ENCODE measurements around the gene AGBL4. TPM values are rescaled to one million over a fixed set of nuclear protein-coding genes. Genes with fewer than 3 reads are reported as not detected.
"Not testable (repeated sequence)": the region's sequence is repeated elsewhere in the genome, so short reads cannot be mapped to it uniquely, and the experiment has no call there.

The AGBL4 gene
- total RNA-seq, 1 donor from 2014 or later = 3.1 TPM

DNA sequence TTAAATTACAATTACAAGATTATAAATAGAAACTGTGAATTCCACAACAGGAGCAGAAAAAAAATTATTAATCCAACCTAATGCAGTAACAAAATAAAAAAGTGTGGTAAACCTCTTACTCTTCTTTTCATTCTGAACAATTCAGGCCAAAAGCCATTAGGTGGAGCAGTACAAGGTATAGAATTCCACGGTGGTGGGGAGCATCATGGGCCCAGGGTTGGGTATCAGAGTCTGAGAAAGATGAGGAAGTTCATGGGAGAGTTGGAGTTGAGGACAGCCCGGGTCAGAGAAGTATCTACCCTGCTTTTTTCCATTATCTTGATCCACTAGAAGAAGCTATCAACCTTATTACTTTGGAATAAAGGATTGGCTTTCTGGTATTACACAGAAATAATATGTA, 586.9 kb downstream of the AGBL4 start:
- DNase-seq (ENCODE audit: low spot score) = no peak

DNA sequence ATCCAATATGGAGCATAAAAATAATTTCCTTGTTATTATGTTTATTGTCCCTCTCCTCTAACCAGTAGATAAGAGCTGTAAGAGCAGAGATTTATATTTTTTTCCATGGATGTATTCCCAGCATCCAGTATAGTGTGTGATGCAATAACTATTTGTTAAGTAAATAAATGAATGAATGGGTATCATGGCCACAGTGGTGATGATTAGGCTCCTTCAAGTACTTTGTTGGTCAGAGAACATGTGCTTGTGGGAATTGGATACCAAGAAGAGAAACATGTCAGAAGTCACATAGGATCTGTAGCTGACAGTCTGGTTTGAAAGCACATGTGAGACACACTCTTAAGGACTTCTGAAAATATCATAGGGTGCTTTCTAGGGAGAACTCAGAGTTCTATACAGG, 588.5 kb downstream of the AGBL4 start:
- DNase-seq (ENCODE audit: low spot score) = no peak

DNA sequence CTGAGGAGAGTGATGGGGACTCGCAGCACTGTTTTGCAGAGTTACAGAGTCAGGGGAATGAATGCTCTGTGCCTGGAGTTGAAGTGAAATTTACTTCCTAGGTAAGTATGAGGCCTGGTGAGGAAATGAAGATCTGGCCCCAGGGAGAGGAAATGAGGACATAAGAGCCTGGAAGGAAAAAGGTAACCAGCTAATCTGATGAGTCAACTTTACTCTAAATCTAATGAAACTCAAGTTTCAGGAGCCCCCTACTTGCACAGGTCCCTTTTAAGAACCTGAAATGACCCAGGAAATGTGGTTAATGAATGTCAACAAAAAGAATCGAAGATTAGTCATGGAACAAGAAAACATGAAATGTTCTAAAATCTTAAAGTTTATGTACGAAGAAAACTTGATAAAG, 599.0 kb downstream of the AGBL4 start:
- DNase-seq (ENCODE audit: low spot score) = no peak

DNA sequence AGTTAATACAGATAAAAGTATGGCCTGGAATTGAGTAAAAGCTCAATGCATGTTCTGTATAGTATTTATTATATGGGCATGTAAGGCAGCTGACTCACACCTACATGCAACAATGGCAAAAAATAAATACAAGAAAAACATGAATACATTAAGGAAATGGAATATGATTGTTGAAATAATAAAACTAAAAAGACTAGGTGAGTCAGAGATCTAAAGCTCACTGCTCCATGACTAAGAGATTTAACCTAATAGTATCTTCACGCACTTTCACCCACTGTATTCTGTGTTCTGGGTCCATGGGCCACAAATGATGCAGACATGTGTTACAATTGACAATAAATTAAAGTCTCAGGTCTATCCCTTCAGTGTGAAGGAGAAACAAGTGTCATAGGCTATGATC, 607.0 kb downstream of the AGBL4 start:
- DNase-seq (ENCODE audit: low spot score) = no peak

DNA sequence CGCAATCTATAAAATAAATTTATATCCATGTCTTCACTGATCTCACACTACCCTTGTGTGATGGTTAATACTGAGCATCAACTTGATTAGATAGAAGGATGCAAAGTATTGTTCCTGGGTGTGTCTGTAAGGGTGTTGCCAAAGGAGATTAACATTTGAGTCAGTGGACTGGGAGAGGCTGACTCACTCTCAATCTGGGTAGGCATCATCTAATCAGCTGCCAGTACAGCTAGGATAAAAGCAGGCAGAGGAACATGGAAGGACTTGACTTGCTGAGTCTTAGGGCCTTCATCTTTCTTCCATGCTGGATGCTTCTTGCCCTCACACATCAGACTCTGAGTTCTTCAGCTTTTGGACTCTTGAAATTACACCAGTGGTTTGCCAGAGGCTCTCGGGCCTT, 615.4 kb downstream of the AGBL4 start:
- no peak for DNase-seq (ENCODE audit: low spot score)

DNA sequence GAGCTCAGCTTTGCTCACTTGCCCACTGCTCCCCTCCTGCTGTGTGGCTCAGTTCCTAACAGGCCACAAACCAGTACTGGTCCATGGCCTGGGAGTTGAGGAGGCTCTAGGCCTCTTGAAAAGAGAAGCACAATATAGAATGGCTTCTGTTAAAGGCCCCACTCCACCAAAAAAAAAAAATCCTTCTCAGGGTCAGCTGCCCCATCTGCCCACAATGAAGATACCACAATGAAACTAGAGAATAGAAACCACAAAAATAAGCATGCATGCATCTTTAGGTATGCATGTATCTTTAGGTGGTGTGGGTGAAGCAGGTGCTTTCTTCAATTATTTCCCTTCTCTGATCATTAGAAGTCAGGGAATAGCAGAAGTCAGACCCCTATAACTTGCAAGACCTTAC, 626.7 kb downstream of the AGBL4 start:
- no peak for DNase-seq (ENCODE audit: low spot score)

DNA sequence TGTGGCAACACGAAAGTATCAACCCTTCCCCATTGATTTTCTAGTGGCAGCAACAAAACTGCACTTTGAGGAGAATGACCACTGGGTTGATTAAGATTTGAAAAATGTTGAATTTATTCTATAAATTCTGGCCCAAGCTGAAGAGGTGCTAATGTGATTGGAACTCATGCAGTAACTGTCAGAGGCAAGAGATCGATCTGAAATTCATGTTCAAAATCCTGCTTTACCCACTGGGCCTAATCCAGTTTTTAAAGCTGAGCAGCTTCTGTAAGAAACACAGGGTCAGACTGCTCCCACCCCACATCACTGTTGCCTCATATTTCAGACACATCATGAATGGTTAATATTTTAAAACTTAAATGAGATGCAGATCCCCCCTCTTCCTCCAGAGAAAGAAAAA, 629.6 kb downstream of the AGBL4 start:
- no peak for DNase-seq (ENCODE audit: low spot score)

DNA sequence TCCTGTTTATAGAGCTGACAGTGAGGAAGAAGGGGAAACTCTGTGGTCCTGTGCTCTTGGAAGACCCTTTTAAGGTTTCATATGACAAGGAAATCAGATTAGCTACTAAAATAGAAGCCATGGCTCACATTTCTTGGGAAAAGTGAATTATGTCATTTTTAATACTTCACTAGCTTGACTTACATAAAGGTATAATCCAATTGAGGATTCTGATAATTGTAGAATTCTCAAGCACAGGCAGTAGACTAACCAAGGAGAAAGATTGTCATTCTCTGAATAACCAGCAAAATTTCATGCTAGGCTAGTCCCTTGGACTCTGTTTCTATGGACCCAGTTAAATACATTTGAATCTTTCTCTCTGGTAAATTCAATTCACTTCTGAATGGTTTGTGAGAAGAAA, 634.1 kb downstream of the AGBL4 start:
- no peak for DNase-seq (ENCODE audit: low spot score)

DNA sequence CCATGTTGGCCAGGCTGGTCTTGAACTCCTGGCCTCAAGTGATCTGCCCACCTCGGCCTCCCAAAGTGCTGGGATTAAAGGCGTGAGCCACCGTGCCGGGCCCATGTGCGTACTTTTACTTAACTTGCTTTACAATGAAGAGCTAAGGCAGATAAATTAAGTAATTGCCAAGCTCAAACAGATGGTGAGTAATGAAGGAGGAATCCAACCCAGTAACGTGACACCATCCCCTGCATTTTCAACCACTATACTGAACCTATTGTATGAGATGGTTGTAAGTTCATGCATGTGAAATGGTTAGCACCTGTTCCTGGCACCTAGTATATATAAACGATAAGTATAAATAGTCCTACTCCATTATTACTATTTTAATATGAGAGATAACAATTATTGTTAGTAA, 659.1 kb downstream of the AGBL4 start:
- DNase-seq (ENCODE audit: low spot score) = no peak

DNA sequence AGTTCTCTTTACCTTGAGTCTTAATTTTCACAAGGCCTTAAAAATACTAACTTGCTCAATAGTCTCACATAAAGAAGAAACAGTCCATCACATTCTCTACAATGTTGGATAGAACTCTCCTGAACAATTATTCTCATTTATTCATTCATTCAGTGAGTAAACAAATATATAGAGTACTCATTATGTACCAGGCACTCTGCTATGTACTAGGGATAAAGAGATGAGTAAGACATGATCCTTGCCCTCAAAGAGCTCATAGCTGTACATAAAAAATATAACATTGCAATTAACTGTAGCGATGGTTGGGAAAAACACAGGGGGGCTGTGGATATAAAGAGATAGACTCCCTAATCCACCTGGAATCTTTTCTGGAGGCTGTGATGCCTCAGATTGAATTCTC, 660.1 kb downstream of the AGBL4 start:
- no peak for DNase-seq (ENCODE audit: low spot score)

DNA sequence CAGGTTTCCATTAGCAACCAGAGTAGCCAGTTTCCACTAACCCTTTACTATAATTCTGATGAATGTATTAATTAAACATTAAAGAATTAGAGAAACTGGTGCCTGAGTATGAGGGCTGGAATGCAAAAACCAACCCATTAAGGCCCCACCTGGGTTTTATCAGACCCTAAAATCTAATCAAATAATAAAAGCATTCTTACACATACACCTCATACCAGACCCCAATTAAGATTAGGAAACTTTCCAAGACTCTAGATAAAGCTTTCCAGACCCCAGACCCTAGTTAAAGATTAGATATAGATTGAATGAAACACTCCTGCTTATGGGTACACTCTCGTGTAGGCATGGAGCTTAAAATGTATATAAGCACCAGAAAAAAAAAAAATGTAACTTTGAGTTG, 665.7 kb downstream of the AGBL4 start:
- DNase-seq (ENCODE audit: low spot score) = no peak

DNA sequence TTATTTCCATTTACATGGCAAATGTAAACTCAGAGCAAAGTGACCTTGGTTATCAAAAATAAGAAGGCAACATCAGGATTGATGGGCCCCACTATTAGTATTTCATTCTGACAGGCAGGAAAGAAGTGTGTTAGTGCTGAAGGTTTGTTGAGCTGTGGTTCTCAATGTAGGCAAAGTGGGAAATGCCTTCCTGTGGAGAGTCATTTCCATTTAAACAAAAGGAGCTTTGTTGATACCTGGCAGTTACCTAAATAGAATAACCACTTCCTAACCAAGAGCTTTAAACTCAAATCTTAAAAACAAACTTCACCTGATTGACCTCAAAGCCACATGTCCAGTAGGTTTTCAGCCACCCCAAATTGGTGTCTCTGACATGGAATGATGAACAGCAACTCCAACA, 667.2 kb downstream of the AGBL4 start:
- no peak for DNase-seq (ENCODE audit: low spot score)

DNA sequence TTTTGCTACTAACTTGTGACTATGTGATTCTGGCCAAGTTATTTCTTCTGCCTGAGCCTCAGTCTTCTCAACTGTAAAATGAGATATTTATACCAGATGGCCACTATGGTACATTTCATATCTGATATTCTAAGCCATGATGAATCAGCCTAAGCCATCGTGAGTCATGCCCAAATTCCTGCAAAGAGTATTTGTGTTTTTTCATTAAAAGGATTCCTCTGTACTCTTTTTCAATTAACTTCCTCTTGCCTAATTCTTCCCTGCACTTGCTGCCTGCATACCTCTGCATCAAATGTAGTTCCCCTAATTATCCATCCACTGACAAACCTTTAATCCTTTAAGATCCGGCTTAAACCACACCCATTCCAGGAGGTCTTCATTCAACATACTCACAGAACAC, 672.0 kb downstream of the AGBL4 start:
- peak; percentile 56 for DNase-seq (ENCODE audit: low spot score)

DNA sequence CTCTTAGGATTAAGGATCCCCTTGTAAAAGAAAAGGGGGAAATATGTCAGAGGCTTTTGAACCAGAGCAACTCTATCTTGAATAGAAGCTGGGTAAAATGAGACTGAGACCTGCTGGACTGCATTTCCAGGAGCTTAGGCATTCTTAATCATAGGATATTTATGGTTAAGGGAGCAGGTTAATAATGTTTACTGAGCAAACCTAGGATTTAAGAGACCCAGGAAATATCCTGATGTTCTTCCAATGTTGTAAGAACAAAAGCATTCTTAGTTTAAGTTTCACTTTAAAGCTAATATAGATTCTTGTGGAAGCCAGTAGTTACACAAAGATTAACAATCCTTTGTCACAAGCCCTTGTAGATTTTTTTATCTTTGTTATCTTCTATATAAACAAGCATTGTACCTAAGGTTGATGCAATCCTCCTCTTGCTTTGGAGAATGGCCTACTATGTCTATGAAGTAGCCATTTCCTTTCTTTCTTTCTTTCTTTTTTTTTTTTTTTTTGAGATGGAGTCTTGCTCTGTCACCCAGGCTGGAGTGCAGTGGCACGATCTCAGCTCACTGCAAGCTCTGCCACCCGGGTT, 676.9 kb downstream of the AGBL4 start:
- no peak for DNase-seq (ENCODE audit: low spot score)

DNA sequence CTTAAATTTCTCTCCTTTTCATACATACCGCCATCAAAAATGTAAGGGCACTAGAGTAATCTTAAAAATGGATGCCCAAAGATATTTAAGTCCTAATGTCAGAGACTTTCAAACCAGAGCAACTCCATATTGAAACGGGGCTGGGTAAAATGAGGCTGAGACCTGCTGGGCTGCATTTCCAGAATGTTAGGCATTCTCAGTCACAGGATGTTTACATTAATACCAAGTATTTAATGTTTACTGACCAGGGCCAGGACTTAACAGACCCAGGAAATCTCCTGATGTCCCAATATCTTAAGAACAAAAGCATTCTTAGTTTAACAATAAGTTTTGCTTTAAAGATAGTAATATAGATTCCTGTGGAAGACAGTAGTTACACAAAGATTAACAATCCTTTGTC, 683.2 kb downstream of the AGBL4 start:
- no peak for DNase-seq (ENCODE audit: low spot score)

DNA sequence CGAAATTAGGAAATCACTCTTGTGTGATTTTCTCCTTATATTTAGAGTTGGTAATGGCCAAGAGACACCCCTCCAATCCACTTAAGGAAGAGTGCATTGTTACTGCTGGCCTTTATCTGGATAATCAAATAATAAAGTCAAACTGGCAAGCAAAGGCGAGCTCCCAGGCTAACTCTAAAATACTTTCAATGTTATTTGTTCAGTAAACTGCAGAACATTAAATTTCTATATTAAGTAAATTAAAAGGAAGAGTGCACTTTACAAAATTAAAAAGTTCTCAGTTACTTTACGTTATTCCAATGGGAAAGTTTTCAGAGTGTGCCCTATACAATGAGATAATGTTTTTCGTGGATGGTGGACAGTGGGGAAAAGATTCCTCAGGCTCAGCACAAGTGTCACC, 684.7 kb downstream of the AGBL4 start:
- DNase-seq (ENCODE audit: low spot score) = no peak

DNA sequence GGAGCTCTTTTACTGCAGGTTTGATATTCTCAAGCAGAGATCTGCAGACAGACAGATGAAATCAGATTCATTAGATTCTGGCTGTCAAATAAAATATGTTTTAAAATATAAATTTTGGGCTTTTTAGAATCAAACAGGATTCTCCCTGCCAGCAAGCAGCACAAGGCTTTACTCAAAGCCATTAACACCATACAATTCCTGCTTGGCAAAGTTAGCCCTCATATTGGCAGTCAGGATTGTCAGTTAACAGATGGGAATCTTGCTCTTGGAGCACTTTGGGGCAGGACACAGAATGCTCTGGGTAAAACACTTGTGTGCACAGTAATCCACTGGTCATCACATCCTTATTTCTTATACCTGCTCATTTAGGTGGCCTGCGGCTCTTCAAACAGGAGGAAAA, 686.5 kb downstream of the AGBL4 start:
- no peak for DNase-seq (ENCODE audit: low spot score)

DNA sequence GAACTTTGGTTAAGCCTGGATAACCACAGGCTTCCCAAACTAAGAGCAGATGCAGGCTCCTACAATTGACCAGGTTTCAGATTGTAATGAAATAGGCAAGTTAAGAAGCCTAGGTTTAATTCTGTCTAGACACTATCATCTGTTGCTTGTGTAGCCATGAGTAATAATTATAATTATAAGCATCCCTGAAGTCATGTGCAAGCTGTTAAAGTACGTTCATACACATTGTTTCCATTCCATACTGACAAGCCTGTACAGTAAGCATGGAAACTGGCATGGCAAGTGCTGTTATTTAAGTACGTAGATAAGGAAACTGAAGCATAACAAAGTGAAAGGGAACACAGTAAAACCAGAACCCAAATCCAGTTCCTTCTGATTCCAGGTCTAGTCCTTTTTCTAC, 689.8 kb downstream of the AGBL4 start:
- DNase-seq (ENCODE audit: low spot score) = peak; percentile 14

DNA sequence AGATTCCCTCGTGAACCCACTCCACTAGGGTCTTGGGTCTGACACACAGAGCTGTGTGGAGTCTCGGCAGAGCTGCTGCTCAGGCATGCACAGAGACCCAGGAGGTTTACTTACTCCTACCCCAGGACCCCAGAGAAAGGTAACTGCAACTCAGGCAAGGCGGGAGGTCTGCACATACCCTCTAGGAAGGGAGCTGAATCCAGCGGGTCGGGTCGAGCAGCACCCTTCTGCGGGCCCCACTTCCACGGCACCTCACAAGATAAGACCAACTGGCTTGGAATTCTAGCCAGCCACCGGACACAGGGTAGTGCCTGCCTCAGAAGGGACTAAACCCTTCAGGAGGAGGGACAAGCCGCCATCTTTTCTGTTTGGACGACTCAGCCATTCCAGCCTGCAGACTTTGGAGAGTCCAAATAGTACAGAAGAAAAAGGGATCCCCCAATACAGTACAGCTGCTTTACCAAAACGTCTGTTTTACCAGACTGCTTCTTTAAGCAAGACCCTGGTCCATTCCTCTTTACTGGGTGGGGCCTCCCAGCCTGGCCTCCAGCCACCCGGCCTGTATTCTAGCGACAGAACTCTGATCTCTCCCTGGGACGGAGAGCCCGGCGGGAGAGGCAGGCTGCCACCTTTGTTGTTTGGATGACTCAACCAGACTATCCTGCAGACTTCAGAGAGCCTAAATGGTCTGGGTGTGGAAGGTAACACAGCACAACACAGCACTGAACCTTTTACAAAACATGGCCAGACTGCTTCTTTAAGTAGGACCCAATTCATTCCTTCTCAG, 692.5 kb downstream of the AGBL4 start:
- no peak for DNase-seq (ENCODE audit: low spot score)

DNA sequence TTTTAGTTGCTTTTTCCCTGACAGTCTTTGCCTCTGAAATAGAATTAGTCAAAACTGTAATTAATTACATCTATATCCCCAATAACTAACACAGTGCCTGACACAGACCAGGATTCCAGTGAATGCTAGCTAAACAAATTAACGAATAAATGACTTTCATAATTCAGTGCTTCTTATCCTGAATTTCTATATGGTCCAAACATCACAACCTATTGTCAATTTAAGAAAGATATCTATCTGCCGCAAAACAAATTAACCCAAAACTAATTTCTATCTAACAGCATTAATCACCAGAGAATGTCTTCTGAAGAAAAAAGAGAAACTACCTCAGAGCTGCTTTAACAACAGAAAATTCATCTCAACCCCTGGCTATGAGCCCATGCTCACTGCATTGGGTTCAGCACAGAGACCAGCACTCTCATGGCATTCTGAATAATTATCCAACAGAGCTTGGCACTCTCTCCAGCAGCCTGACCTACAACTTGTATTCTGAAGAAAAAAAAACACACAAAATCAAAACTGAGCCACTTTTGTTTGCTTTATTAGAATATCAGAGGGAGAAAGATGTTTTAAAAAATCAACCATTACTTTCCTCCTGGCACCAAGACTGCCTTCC, 699.7 kb downstream of the AGBL4 start:
- DNase-seq (ENCODE audit: low spot score) = no peak

DNA sequence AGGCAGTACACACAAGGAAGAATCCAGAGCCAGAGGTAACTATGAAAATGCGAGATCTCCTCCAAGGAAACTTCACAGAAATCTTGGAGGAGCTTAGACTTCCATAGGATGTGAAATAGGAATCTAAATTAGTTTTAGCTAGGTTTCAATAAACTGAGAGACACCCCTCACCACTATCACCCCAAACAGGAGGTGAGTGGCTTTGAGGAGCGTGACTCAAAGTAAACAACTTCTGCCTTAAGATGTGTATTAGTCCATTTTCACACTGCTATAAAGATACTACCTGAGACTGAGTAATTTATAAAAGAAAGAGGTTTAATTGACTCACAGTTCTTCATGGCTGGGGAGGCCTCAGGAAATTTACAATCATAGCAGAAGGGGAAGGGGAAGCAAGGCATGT, 703.3 kb downstream of the AGBL4 start:
- DNase-seq (ENCODE audit: low spot score) = not testable (repeated sequence)

DNA sequence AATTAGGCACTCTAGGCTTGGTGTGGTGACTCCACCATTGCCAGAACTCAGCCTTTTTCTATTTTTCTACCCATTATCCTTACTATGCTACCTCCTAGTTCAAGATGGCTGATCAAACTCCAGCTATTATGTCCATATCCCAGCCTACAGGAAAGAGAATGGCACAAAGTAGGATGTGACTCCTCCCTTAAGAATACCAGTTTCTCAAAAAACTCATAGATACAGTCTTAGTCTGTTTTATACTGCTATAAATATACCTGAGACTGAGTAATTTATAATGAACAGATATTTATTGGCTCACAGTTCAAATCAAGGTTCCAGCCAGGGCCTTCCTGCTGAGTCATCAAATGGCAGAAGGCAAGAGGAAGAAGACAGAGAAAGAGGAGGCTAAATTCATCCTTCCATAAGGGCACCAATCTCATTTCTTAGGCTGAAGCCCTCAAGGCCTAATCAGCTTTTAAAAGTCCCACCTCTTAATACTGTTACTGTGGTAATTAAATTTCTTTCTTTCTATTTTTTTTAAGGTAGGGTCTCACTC, 704.3 kb downstream of the AGBL4 start:
- DNase-seq (ENCODE audit: low spot score) = no peak

DNA sequence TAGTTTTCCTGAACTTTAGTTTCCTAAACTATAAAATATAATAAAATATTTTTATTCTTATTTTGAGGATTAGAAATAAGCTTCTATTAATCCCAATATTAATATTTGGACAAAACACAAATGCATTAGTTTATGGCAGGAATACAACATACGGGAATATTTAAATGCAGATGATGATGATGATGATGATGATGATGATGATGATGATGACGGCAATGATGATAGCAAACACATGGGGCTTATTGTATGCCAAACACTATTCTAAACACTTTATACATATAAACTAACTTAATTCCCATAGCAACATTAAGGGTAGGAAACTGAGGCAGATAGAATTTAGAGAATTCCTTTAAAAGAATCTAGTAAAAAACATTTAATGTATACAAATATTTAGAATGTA, 705.5 kb downstream of the AGBL4 start:
- DNase-seq (ENCODE audit: low spot score) = no peak
